ENCODE data around the gene ART1. TPM values are rescaled to one million over a fixed set of nuclear protein-coding genes. Genes with fewer than 3 reads are reported as not detected.

The ART1 gene
- total RNA-seq, 1 experiment from 2014 or later, result not detected

DNA sequence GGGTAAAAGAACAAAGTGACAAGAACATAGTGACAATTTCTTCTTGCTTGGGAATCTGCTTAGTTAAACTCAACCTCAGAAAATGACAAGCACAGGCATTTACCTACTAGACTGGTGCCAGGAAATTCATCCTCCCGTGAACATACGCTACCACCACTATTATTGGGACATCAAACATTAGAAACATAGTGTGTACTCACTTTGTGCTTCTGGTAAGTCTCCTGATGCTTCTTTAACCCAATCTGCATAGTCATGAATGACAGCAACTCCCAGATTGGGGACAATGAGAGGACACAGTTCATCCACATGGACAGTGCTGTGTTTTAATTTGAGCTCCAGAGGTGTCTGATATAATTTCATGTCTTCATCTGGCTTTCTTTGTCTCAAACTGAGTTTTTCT, 55.5 kb downstream of the ART1 start:
- H3K27ac ChIP-seq (ENCODE audit: insufficient read length, low read depth, low read length), result no peak overlapping the region
- no peaks in the 10 kb centered on the region for H3K4me1 Mint-ChIP-seq

More for the DNA sequence above, 55.5 kb downstream of the ART1 start:
- Histone ChIP-seq H3K18ac (ENCODE audit: insufficient read length, low read depth, low read length) (no peak overlapping the region), H4K91ac (ENCODE audit: insufficient read length, low read depth, low read length) (no peak overlapping the region), H3K4me1 (ENCODE audit: insufficient read depth, low read length) (no peaks in the 10 kb centered on the region), H3K4me2 (ENCODE audit: insufficient read depth, insufficient read length, low read length) (no peak overlapping the region), H3K9ac (ENCODE audit: extremely low read depth, insufficient read length, low read length) (no peak overlapping the region), H4K20me1 (ENCODE audit: control insufficient read depth, insufficient read depth, insufficient read length) (no peaks in the 10 kb centered on the region), H2BK20ac (ENCODE audit: low read depth, low read length, poor library complexity, severe bottlenecking) (no peak overlapping the region), H3K23me2 (ENCODE audit: insufficient read length, low read depth, low read length, poor library complexity, severe bottlenecking) (no peaks in the 10 kb centered on the region), H2AFZ (ENCODE audit: low read length) (no peak overlapping the region), H4K5ac (ENCODE audit: insufficient read length, low read depth, low read length) (no peak overlapping the region), H3K79me1 (ENCODE audit: insufficient read depth, low read depth, low read length, poor library complexity, severe bottlenecking) (no peaks in the 10 kb centered on the region), H3K14ac (ENCODE audit: insufficient read depth, low read length) (no peak overlapping the region), H2BK5ac (ENCODE audit: insufficient read length, low read length) (no peak overlapping the region), H2BK120ac (ENCODE audit: low read depth, low read length, poor library complexity, severe bottlenecking) (no peak overlapping the region), H3T11ph (ENCODE audit: low read length) (no peak overlapping the region), H3K79me2 (ENCODE audit: insufficient read depth, low read length) (no peaks in the 10 kb centered on the region), H4K8ac (replicated peaks; ENCODE audit: insufficient read length, low read depth, low read length) (no peak overlapping the region), H3K23ac (ENCODE audit: insufficient read length, low read depth, low read length) (no peak overlapping the region), H3K9me3 (ENCODE audit: control insufficient read depth, low read depth, low read length) (no peaks in the 10 kb centered on the region), H3K56ac (ENCODE audit: insufficient read length, low read depth, low read length) (no peak overlapping the region), H2BK15ac (ENCODE audit: low read depth, low read length) (no peak overlapping the region), H2BK12ac (ENCODE audit: insufficient read length, low read depth, low read length) (no peak overlapping the region), H3K4ac (ENCODE audit: low read depth, low read length) (no peak overlapping the region), H2AK5ac (ENCODE audit: insufficient read length, low read length) (no peak overlapping the region), H3K27me3 (ENCODE audit: insufficient read depth, low read length) (no peaks in the 10 kb centered on the region)
- TF ChIP-seq, protein P1, sequence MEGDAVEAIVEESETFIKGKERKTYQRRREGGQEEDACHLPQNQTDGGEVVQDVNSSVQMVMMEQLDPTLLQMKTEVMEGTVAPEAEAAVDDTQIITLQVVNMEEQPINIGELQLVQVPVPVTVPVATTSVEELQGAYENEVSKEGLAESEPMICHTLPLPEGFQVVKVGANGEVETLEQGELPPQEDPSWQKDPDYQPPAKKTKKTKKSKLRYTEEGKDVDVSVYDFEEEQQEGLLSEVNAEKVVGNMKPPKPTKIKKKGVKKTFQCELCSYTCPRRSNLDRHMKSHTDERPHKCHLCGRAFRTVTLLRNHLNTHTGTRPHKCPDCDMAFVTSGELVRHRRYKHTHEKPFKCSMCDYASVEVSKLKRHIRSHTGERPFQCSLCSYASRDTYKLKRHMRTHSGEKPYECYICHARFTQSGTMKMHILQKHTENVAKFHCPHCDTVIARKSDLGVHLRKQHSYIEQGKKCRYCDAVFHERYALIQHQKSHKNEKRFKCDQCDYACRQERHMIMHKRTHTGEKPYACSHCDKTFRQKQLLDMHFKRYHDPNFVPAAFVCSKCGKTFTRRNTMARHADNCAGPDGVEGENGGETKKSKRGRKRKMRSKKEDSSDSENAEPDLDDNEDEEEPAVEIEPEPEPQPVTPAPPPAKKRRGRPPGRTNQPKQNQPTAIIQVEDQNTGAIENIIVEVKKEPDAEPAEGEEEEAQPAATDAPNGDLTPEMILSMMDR (conservative IDR thresholded peaks at IDR 0.05), result no peak
- H3K36me3 Mint-ChIP-seq (ENCODE audit: insufficient read depth in 1 of 3, low read depth in 3 of 3), result peaks cover 46 to 88% (median 73%) of the 10 kb centered on the region in 3 experiments; a peak in 6 of 7 replicates
- WGBS (ENCODE audit: extremely low coverage, insufficient read length, low lambda C conversion rate), result no CpG with 5 or more reads among the region's 2 CpGs
- 0 out of 7 replicates have a peak overlapping the region, but pooled peaks of 1 of the 3 experiments have one; percentile 36 for H3K27ac Mint-ChIP-seq
- no peak for DNase-seq
- H3K9me3 Mint-ChIP-seq, result no peaks in the 10 kb centered on the region
- H3K27me3 Mint-ChIP-seq (ENCODE audit: low read depth), result 0 out of 2 replicates have a peak, but pooled peaks cover 1% of the 10 kb centered on the region
- no peak overlapping the region for H3K4me3 Mint-ChIP-seq
